Trophoblast cell (in vitro differentiated cells and primary cell): ENCODE measurements around the gene WASHC3.

Experiments used
- DNase-seq, 2 donors: peaks; one replicate each; pipeline ENCODE4 v3.0.0-alpha.2; 2016
- H2AFZ ChIP-seq: 2 replicates; pipeline ENCODE4 v1.6.1; 2013; ENCODE audit warnings: low read length, moderate library complexity, mild to moderate bottlenecking; ENCODE audit not compliant: insufficient read depth, poor library complexity
- H2AK5ac ChIP-seq: 2 replicates; pipeline ENCODE4 v1.6.1; 2013; ENCODE audit warnings: mild to moderate bottlenecking, low read length
- H2BK120ac ChIP-seq: 2 replicates; pipeline ENCODE4 v1.6.1; 2013; ENCODE audit warnings: low read length, mild to moderate bottlenecking, moderate library complexity; ENCODE audit not compliant: insufficient read depth, poor library complexity
- H2BK12ac ChIP-seq: 2 replicates; pipeline ENCODE4 v1.6.1; 2013; ENCODE audit warnings: mild to moderate bottlenecking, low read length, moderate library complexity
- H2BK5ac ChIP-seq: 2 replicates; pipeline ENCODE4 v1.6.1; 2013; ENCODE audit warnings: low read length, low read depth, moderate library complexity, mild to moderate bottlenecking; ENCODE audit not compliant: poor library complexity
- H3K14ac ChIP-seq: 2 replicates; pipeline ENCODE4 v1.6.1; 2013; ENCODE audit warnings: mild to moderate bottlenecking, low read length
- H3K18ac ChIP-seq: 2 replicates; pipeline ENCODE4 v1.6.1; 2013; ENCODE audit warnings: mild to moderate bottlenecking, low read length
- H3K23ac ChIP-seq: 2 replicates; pipeline ENCODE4 v1.6.1; 2013; ENCODE audit warnings: low read length
- H3K27ac ChIP-seq: 2 replicates; pipeline ENCODE4 v1.5.1; 2013; ENCODE audit warnings: low read depth, mild to moderate bottlenecking, inconsistent platforms, low read length, moderate library complexity
- H3K27me3 ChIP-seq: 2 replicates; pipeline ENCODE4 v1.6.1; 2013; ENCODE audit warnings: inconsistent platforms, mild to moderate bottlenecking, low read length, moderate library complexity; ENCODE audit not compliant: insufficient read depth
- H3K36me3 ChIP-seq, 2 experiments: 1 replicate in 1 of 2; 2 replicates in 1 of 2; pipeline ENCODE4 v1.6.1; 2013; ENCODE audit warnings: low read length in 2 of 2, mild to moderate bottlenecking in 2 of 2, moderate library complexity in 1 of 2; ENCODE audit not compliant: insufficient read depth in 2 of 2, control insufficient read depth in 1 of 2
- H3K4ac ChIP-seq: 2 replicates; pipeline ENCODE4 v1.6.1; 2013; ENCODE audit warnings: low read depth, mild to moderate bottlenecking, low read length, moderate library complexity
- H3K4me1 ChIP-seq, 2 experiments: 1 replicate in 1 of 2; 2 replicates in 1 of 2; pipeline ENCODE4 v1.6.1; 2013; ENCODE audit warnings: low read length in 2 of 2, mild to moderate bottlenecking in 2 of 2, moderate library complexity in 1 of 2; ENCODE audit not compliant: insufficient read depth in 2 of 2, control insufficient read depth in 1 of 2
- H3K4me2 ChIP-seq: 2 replicates; pipeline ENCODE4 v1.6.1; 2013; ENCODE audit warnings: inconsistent platforms, mild to moderate bottlenecking, low read length, moderate library complexity
- H3K4me3 ChIP-seq: 2 replicates; pipeline ENCODE4 v1.5.1; 2013; ENCODE audit warnings: mild to moderate bottlenecking, low read depth, low read length, inconsistent platforms
- H3K79me1 ChIP-seq: one replicate; pipeline ENCODE4 v1.6.1; 2013; ENCODE audit warnings: low read length
- H3K79me2 ChIP-seq: 2 replicates; pipeline ENCODE4 v1.6.1; 2013; ENCODE audit warnings: low read length, mild to moderate bottlenecking; ENCODE audit not compliant: control insufficient read depth, insufficient read depth, poor library complexity
- H3K9ac ChIP-seq: 2 replicates; pipeline ENCODE4 v1.6.1; 2013; ENCODE audit warnings: mild to moderate bottlenecking, low read length
- H3K9me3 ChIP-seq: 2 replicates; pipeline ENCODE4 v1.6.1; 2013; ENCODE audit warnings: low read depth, mild to moderate bottlenecking, control low read depth, inconsistent platforms, low read length; ENCODE audit not compliant: insufficient read depth
- H4K12ac ChIP-seq: 2 replicates; pipeline ENCODE4 v1.6.1; 2013; ENCODE audit warnings: low read depth, mild to moderate bottlenecking, low read length, moderate library complexity
- H4K8ac ChIP-seq: 2 replicates; pipeline ENCODE4 v1.6.1; 2013; ENCODE audit warnings: low read depth, mild to moderate bottlenecking, low read length, moderate library complexity
- H4K91ac ChIP-seq: one replicate; pipeline ENCODE4 v1.6.1; 2013; ENCODE audit warnings: low read depth, mild to moderate bottlenecking, low read length, moderate library complexity
- WGBS: extraction: QIAGEN DNeasy Blood & Tissue Kit; methylation state at CpG from one replicate; pipeline ENCODE4 v1.1.7; 2013; ENCODE audit warnings: missing lambda C conversion rate; ENCODE audit not compliant: insufficient read length, insufficient coverage; ENCODE audit errors: extremely low coverage; 5-methylcytosine and 5-hydroxymethylcytosine counted together

WASHC3 gene

GRCh38 chr12:102016472-102016871 is 45.3 kb downstream of the WASHC3 start:
- Histone ChIP-seq H3K9me3 (no peaks in the 10 kb centered on the region), H2BK5ac (no peak overlapping the region), H4K8ac (no peak overlapping the region), H2AFZ (no peak overlapping the region), H3K79me1 (no peaks in the 10 kb centered on the region), H3K4me1 (no peaks in the 10 kb centered on the region), H2AK5ac (no peak overlapping the region), H2BK12ac (no peak overlapping the region), H3K4ac (no peak overlapping the region), H3K4me2 (no peak overlapping the region), H3K4me3 (no peak overlapping the region), H3K27ac (no peak overlapping the region), H3K27me3 (no peaks in the 10 kb centered on the region), H3K23ac (no peak overlapping the region), H3K79me2 (no peaks in the 10 kb centered on the region), H4K12ac (no peak overlapping the region), H3K14ac (no peak overlapping the region), H3K18ac (no peak overlapping the region), H3K9ac (no peak overlapping the region), H2BK120ac (no peak overlapping the region), H4K91ac (no peak overlapping the region), H3K36me3 (no peaks in the 10 kb centered on the region)
- no CpG with 5 or more reads among the region's 1 CpG for WGBS
- DNase-seq, result no peak

GRCh38 chr12:102010265-102010994 is 51.4 kb downstream of the WASHC3 start:
- Histone ChIP-seq H3K4me3 (no peak overlapping the region), H2BK12ac (no peak overlapping the region), H3K4ac (no peak overlapping the region), H3K36me3 (no peaks in the 10 kb centered on the region), H3K27ac (no peak overlapping the region), H2AFZ (no peak overlapping the region), H4K91ac (no peak overlapping the region), H3K14ac (no peak overlapping the region), H3K79me2 (no peaks in the 10 kb centered on the region), H3K9ac (no peak overlapping the region), H4K12ac (no peak overlapping the region), H2AK5ac (no peak overlapping the region), H3K4me1 (no peaks in the 10 kb centered on the region), H2BK5ac (no peak overlapping the region), H2BK120ac (no peak overlapping the region), H3K27me3 (no peaks in the 10 kb centered on the region), H4K8ac (no peak overlapping the region), H3K18ac (no peak overlapping the region), H3K79me1 (no peaks in the 10 kb centered on the region), H3K9me3 (no peaks in the 10 kb centered on the region), H3K4me2 (no peak overlapping the region), H3K23ac (no peak overlapping the region)
- no CpG with 5 or more reads among the region's 8 CpGs for WGBS
- DNase-seq, result no peak

GRCh38 chr12:102009796-102010195 is 52.0 kb downstream of the WASHC3 start:
- Histone ChIP-seq H4K8ac (no peak overlapping the region), H2AK5ac (no peak overlapping the region), H3K14ac (no peak overlapping the region), H3K23ac (no peak overlapping the region), H3K9ac (no peak overlapping the region), H3K4me2 (no peak overlapping the region), H2AFZ (no peak overlapping the region), H3K9me3 (no peaks in the 10 kb centered on the region), H2BK5ac (no peak overlapping the region), H3K4ac (no peak overlapping the region), H3K18ac (no peak overlapping the region), H3K27me3 (no peaks in the 10 kb centered on the region), H3K36me3 (no peaks in the 10 kb centered on the region), H3K27ac (no peak overlapping the region), H4K91ac (no peak overlapping the region), H3K4me3 (no peak overlapping the region), H4K12ac (no peak overlapping the region), H2BK12ac (no peak overlapping the region), H2BK120ac (no peak overlapping the region), H3K4me1 (no peaks in the 10 kb centered on the region), H3K79me1 (no peaks in the 10 kb centered on the region), H3K79me2 (no peaks in the 10 kb centered on the region)
- no peak for DNase-seq
- no CpG with 5 or more reads among the region's 3 CpGs for WGBS

- Histone ChIP-seq H3K9ac (no peak overlapping the region), H2AK5ac (no peak overlapping the region), H2BK12ac (no peak overlapping the region), H3K4ac (no peak overlapping the region), H3K18ac (no peak overlapping the region), H4K91ac (no peak overlapping the region), H3K4me1 (no peaks in the 10 kb centered on the region), H3K14ac (no peak overlapping the region), H2AFZ (no peak overlapping the region), H3K23ac (no peak overlapping the region), H2BK120ac (no peak overlapping the region), H3K79me2 (no peaks in the 10 kb centered on the region), H3K27ac (no peak overlapping the region), H4K8ac (no peak overlapping the region), H3K27me3 (no peaks in the 10 kb centered on the region), H3K4me3 (no peak overlapping the region), H2BK5ac (no peak overlapping the region), H3K4me2 (no peak overlapping the region), H3K9me3 (no peaks in the 10 kb centered on the region), H3K36me3 (no peaks in the 10 kb centered on the region), H3K79me1 (no peaks in the 10 kb centered on the region), H4K12ac (no peak overlapping the region)
- no CpG with 5 or more reads among the region's 1 CpG for whole genome bisulfite sequencing
- DNase-seq, result no peak
These were observed 53.1 kb downstream of the WASHC3 start for GRCh38 chr12:102008615-102009126.
